Activated CD4-positive, alpha-beta T cell treated with anti-CD3 and anti-CD28 coated beads, Interleukin-10, Interleukin-2, amounts not matched to agents 100 ng/mL and 50 ng/mL, durations not matched to agents 16 hours and 8 hours (primary cell): ENCODE results near the gene VDR.
"Not testable (repeated sequence)": the region's sequence is repeated elsewhere in the genome, so short reads cannot be mapped to it uniquely, and the experiment has no call there.

Source experiments
- DNase-seq: peaks from one replicate; pipeline ENCODE4 v3.0.0-alpha.2; 2020

Gene VDR

GRCh38 chr12:47843226-47843980 is 61.4 kb downstream of the VDR start:
- no peak for DNase-seq

- not testable (repeated sequence) for DNase-seq
These were observed 62.3 kb downstream of the VDR start for GRCh38 chr12:47842543-47842942.

GRCh38 chr12:47841910-47842309 is 62.9 kb downstream of the VDR start:
- no peak for DNase-seq

GRCh38 chr12:47841501-47841900 is 63.3 kb downstream of the VDR start:
- DNase-seq, result no peak

GRCh38 chr12:47840571-47840970 is 64.2 kb downstream of the VDR start:
- no peak for DNase-seq

GRCh38 chr12:47839214-47839876 is 65.4 kb downstream of the VDR start:
- DNase-seq, result no peak

- peak; percentile 48 for DNase-seq
These were observed 66.4 kb downstream of the VDR start for GRCh38 chr12:47838286-47838931.

- peak; percentile 74 for DNase-seq
These were observed 67.3 kb downstream of the VDR start for GRCh38 chr12:47837190-47838171.

GRCh38 chr12:47835831-47836155 is 69.0 kb downstream of the VDR start:
- no peak for DNase-seq

- no peak for DNase-seq
These were observed 69.6 kb downstream of the VDR start for GRCh38 chr12:47835006-47835830.

- DNase-seq, result no peak
These were observed 70.4 kb downstream of the VDR start for GRCh38 chr12:47834199-47834903.

GRCh38 chr12:47833591-47834012 is 71.2 kb downstream of the VDR start:
- no peak for DNase-seq

- peak; percentile 60 for DNase-seq
These were observed 72.4 kb downstream of the VDR start for GRCh38 chr12:47832263-47832933.

GRCh38 chr12:47829584-47829983 is 75.2 kb downstream of the VDR start:
- no peak for DNase-seq

- no peak for DNase-seq
These were observed 75.8 kb downstream of the VDR start for GRCh38 chr12:47828976-47829482.

GRCh38 chr12:47828008-47828975 is 76.5 kb downstream of the VDR start:
- DNase-seq, result peak; percentile 42

- DNase-seq, result no peak
These were observed 79.6 kb downstream of the VDR start for GRCh38 chr12:47825173-47825639.

- DNase-seq, result no peak
These were observed 80.2 kb downstream of the VDR start for GRCh38 chr12:47824635-47825034.

- peak; percentile 40 for DNase-seq
These were observed 80.6 kb downstream of the VDR start for GRCh38 chr12:47824198-47824597.
